GM18870 (cell line): ENCODE results near the gene SHISAL1.

Experiments used
- ATAC-seq: cut with Tn5 transposase; IDR thresholded peaks from one replicate; pipeline ENCODE4 v1.9.1; 2021; ENCODE audit warnings: moderate library complexity; ENCODE audit not compliant: unreplicated experiment

SHISAL1 gene

GRCh38 chr22:44312766-44313165 lies at the start of gene SHISAL1:
SHISAL1 (minus strand) TSS chr22:44312951; CDS start chr22:44300945, 12,006 bp downstream.
- no peak for ATAC-seq

- no peak for ATAC-seq
Observed at GRCh38 chr22:44361391-44362126, 48.8 kb upstream of the SHISAL1 start.

GRCh38 chr22:44360668-44361381 lies 48.1 kb upstream of the SHISAL1 start:
- ATAC-seq, result no peak

GRCh38 chr22:44360306-44360667 lies 47.5 kb upstream of the SHISAL1 start:
- no peak for ATAC-seq

GRCh38 chr22:44359496-44360110 lies 46.9 kb upstream of the SHISAL1 start:
- ATAC-seq, result no peak

GRCh38 chr22:44358709-44359440 lies 46.1 kb upstream of the SHISAL1 start:
- no peak for ATAC-seq

GRCh38 chr22:44357966-44358465 lies 45.3 kb upstream of the SHISAL1 start:
- no peak for ATAC-seq

- ATAC-seq, result no peak
Observed at GRCh38 chr22:44357296-44357965, 44.7 kb upstream of the SHISAL1 start.

- ATAC-seq, result no peak
Observed at GRCh38 chr22:44355716-44356070, 42.9 kb upstream of the SHISAL1 start.

- ATAC-seq, result no peak
Observed at GRCh38 chr22:44354288-44354687, 41.5 kb upstream of the SHISAL1 start.

- ATAC-seq, result no peak
Observed at GRCh38 chr22:44353041-44353440, 40.3 kb upstream of the SHISAL1 start.

GRCh38 chr22:44352378-44353035 lies 39.8 kb upstream of the SHISAL1 start:
- ATAC-seq, result no peak

- no peak for ATAC-seq
Observed at GRCh38 chr22:44351685-44352377, 39.1 kb upstream of the SHISAL1 start.

- ATAC-seq, result no peak
Observed at GRCh38 chr22:44351037-44351436, 38.3 kb upstream of the SHISAL1 start.

- ATAC-seq, result no peak
Observed at GRCh38 chr22:44349594-44349993, 36.8 kb upstream of the SHISAL1 start.

- ATAC-seq, result no peak
Observed at GRCh38 chr22:44348971-44349560, 36.3 kb upstream of the SHISAL1 start.

GRCh38 chr22:44347549-44347948 lies 34.8 kb upstream of the SHISAL1 start:
- no peak for ATAC-seq

GRCh38 chr22:44347080-44347479 lies 34.3 kb upstream of the SHISAL1 start:
- ATAC-seq, result no peak

GRCh38 chr22:44345872-44346271 lies 33.1 kb upstream of the SHISAL1 start:
- ATAC-seq, result no peak
